Measurements from ENCODE around the gene WNT9A.

GRCh38 chr1:227920426-227920825, 27.3 kb downstream of the WNT9A start:
- TF ChIP-seq CTCF (conservative IDR thresholded peaks at IDR 0.05; ENCODE audit: low read length): no peak
- TF ChIP-seq EZH2phosphoT487 (IDR thresholded peaks at IDR 0.05; ENCODE audit: borderline replicate concordance, low read depth, low read length): no peak
